GM12892 (cell line): ENCODE results near the gene TBXAS1.

Experiments
- POLR2A ChIP-seq: IDR thresholded peaks from 2 replicates; pipeline ENCODE4 v1.6.1; 2011; ENCODE audit warnings: low read depth, low read length, control low read depth
- TAF1 ChIP-seq: IDR thresholded peaks from 2 replicates; pipeline ENCODE4 v1.6.1; 2011; ENCODE audit warnings: low read depth, mild to moderate bottlenecking, control low read depth, low read length, borderline replicate concordance

GRCh38 chr7:139829775-139830117 lies 682 bp downstream of the TBXAS1 start:
- TF ChIP-seq TAF1: no peak
- no peak for TF ChIP-seq POLR2A
